Endothelial cell of hepatic sinusoid (primary cell): ENCODE data around the gene SIGLEC12.
"Not testable (repeated sequence)": the region's sequence is repeated elsewhere in the genome, so short reads cannot be mapped to it uniquely, and the experiment has no call there.

Experiments
- in situ Hi-C: cut with HindIII; loops from 2 replicates; pipeline ENCODE4 v1.10.0; 2017; ENCODE audit warnings: low sequenced_read_pairs

Gene SIGLEC12

DNA sequence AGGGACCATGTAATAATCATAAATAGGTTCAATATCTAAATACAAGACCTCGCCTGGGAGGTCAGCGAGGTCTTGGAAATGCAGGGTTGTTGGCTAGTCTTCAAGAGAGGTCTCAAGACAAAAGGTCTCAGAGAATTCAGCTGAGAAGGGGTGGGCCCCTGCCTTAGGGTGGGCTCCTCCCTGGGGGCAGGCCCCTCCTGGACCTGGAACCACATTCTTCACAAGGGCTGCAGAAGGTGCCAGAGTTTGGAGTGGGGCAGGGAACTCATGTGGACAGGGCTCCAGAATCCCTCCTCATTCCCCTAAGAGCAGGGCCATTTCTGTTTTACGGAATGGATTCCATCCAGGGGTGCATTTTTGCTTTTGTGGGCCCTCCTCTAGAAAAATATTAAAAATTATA, 13.1 kb downstream of the SIGLEC12 start:
- in situ Hi-C loops, result no loop called here

DNA sequence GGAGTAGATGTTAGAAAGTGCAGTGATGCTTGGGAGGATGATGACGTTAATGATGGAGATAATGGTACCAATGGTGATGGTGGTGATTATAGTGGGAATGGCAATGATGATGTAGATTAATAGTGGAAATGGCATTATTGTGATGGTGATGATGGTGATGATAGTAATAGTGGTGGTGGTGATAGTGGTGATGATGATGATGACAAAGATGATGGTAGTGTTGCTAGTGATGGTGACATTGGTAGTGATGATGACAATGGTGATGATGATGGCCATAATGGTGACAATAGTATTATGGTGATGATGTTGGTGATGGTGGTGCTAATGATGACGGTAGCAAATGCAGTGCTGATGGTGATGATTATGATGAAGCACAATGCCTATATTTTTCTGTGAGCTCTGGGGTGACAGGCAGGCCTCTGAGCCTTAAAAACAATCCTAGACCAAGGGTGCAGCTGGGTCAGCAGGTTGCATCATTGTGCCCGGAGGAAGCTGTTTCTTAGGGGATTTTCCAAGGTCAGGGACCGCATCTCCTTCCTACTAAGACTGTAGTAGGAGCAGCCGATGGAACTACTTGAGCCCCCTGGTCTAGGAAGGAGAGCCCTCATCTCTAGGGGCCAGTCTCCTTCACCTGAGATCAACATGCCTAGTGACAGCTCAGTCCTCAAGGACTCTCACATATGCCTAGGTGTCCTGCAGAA, 15.5 kb downstream of the SIGLEC12 start:
- in situ Hi-C loops, result no loop called here

DNA sequence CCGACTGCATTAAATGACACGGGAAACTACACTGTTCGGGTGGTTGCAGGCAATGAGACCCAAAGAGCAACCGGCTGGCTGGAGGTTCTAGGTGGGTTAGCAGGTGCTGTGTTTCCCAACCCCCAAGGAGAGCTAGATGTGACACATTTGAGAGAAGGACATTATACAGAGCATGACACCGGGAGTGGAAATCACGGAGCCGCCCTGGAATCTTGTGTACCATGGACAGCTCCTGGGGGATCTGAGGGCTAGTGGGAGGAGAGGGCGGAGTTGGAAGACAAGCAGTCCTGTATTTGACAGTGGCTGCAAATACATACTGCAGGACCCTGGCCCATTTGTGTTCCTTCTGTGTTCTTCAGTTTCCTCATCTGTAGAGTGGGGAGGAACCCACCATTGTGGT, 21.0 kb downstream of the SIGLEC12 start:
- in situ Hi-C loops, result no loop called here

DNA sequence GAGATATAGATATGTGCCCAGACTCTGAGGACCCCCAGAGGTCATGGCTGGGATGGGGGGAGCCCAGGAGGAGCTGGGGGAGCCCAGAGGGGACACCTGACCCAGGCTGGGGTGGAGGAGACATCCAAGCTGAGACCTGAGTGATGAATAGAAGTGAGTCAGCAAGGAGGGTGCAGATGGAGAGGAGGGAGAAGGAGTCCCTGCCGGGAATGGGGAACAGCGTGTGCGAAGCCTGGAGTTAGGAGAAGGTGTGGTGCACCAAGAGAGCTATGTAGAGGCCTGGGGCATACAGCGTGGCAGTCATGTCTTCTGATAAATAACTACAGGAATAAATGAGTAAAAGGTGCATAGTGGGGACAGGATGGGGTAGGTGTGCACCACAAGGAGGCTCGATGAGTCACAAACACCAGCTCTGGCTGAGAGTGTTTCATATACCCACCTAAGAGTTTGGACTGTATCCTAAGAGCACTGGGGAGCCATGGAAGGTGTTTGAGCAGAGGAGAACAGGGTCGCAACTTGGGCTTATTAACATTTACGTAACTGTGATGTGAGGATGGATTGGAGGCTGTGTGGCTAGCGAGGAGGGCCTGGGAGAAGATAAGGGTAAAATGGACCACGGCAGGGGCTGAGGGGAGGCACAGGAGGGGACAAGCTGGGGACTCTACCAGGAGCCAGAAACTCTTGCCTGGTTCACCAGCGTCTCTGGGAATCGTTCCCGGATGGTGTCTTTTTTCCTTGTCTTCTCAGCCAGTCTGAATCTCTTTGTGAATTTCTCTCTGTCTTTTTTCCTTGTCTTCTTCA, 21.9 kb downstream of the SIGLEC12 start:
- in situ Hi-C loops, result no loop called here

DNA sequence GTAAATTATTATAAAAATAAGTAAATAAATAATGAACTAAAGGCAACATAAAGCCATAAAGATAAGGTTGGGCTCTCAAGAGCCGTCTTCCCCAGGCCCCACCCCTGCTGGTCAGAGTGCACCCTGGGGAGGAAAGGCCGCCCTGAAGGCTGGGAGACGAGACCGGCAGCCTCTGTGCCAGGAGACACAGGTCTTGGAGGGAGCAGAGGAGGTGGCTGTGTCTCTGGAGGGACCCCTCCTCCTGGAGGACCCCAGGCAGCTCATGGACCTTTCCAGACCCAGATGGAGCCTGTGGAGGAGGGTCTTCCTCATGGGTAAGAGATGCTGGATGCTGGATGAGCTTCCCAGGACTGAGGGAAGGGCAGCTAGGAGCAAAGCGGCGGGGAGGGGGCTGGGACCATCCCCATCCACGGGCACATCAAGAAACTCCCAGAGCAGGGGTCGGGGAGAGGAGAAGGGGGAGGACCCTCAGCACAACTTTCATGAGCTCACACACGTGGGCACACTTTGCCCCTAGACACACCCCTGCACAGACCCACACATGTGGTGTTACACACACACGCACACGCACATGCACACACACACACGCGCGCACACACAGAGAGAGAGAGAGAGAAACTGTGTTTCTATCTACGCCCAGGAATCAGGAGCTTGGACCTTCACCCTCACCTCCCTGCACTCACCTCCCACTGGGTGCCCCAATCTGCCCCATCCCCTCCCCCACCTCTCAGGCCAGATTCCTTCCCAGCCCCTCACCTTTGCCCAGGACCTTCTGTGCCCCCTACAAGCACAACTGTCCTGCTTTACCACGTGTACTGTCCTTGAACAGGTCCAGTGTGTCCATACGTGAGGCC, 23.0 kb downstream of the SIGLEC12 start, which contains the start of gene CEACAM18:
TSS of gene CEACAM18 (plus strand) at position 159 of the 854 bp plus-strand sequence.
- in situ Hi-C loops, result no loop called here

DNA sequence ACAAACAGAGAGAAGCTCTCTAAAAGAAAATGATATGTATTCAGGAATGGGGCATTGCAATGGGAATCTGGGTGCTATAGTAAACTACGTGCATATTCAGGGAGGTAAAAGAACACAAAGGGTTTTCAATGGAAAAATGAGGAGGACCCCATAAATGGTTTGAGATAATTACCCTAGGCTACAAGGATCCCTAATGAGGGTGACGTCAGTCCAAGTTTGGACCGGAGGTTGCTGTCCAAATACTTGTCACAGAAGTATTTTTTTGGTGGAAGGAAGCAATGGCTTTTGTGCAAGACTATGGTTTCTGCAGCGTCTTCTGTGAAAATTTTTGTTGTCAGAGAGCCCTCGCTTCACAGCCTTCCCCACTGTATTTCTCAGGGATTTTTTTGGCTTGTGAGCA, 24.3 kb downstream of the SIGLEC12 start:
- in situ Hi-C loops, result no loop called here

DNA sequence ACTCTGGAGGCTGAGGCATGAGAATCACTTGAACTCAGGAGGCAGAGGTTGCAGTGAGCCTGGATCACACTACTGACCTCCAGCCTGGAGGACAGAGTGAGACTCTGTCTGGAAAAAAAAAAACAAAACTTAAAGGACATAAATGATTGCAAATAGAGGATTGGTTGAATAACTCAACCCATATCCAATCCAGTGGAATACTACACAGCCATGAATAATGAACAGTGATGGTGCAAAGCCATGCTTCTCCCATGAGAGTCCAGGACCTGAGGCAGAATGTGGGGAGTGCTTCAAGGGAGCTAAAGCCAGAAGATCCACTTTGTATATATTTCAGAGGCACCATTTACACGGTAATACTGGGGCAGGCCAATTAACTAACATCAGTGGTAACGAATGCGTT, 25.4 kb downstream of the SIGLEC12 start:
- in situ Hi-C loops, result no loop called here

DNA sequence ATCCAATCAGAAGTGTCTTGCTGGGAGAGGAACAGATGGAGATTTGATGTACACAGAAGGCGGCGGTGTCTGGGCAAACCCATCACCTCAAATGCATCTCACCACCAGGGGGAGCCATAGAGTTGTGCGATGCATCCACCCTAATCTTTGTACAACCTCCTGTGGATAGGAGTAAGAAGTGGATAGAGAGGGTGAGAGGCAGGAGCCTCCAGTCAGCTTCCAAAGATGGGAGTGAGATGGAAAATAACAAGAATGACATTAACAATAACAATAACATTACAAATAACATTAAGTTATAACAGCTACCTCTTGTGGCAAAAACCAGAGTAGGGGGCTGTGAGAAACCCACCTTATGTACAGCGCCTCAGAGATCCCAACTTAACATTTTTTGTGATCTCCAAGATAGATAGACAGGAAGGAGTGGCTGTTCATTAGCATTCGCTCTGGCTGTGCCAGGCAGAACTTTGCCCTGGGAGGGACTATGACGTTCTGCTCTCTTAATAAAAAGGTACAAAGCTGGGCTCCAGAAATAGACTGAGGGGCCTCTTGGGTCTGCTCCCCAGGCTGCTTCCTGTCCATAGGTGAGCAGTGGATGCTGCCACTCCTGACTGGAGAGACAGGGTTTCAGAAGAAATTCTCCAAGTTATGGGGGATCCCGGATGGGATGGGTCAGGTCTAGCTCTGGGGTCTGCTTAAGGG, 28.4 kb downstream of the SIGLEC12 start:
- in situ Hi-C loops, result loop anchor here (5.0 kb wide), 1 partner anchor 174 kb away; the partner anchor contains the start of gene SIGLEC14

DNA sequence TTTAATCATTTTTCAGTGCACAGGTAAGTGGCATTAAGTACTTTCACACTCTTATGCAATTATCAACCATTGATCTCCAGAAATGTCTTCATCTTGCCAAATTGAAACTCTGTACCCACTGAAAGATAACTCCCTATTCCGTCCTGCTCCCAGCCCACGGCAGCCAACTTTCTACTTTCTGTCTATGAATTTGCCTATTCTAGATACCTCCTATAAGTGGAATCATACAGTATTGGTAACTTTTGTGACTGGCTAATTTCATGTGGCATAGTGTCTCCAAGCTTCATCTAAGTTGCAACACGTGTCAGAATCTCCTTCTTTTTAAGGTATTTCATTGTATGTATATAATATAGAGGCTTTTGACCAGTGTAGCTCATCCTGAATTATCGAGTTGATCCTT, 29.0 kb downstream of the SIGLEC12 start:
- in situ Hi-C loops, result loop anchor here (5.0 kb wide), 1 partner anchor 175 kb away; the partner anchor contains the start of gene SIGLEC14

DNA sequence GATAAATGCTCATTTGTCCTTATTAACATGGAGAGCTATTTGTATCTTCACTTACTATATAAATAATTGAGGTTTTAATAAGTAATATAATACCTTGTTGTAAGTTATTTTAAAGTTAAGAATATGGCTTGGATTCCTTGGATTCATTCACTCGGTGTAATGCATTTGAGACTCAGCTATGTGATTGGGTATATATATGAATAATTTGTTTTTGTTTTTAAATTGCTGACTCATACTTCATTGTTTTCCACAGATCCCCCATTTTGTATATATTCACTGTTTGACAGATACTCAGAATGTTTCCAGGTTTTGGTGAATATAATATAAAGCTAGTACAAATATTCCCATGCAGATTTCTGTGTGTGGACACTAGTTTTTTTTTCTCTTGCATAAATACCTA, 30.1 kb downstream of the SIGLEC12 start:
- in situ Hi-C loops, result loop anchor here (5.0 kb wide), 1 partner anchor 176 kb away; the partner anchor contains the start of gene SIGLEC14

DNA sequence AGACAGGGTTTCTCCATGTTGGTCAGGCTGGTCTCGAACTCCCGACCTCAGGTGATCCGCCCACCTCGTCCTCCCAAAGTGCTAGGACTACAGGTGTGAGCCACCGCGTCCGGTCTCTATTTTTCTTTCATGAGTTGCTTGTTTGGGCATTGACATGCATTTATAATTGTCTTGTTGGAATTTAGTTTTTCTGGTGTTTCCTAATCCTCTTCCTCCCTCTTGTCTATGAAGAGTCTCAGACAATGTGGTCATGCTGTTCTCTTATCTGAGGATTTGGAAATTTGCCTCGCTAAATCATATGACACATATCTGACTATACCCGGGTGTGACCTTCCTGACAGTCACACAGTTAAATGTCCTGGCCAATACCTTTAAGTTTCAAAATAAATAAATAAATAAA, 30.6 kb downstream of the SIGLEC12 start:
- in situ Hi-C loops, result loop anchor here (5.0 kb wide), 1 partner anchor 176 kb away; the partner anchor contains the start of gene SIGLEC14

DNA sequence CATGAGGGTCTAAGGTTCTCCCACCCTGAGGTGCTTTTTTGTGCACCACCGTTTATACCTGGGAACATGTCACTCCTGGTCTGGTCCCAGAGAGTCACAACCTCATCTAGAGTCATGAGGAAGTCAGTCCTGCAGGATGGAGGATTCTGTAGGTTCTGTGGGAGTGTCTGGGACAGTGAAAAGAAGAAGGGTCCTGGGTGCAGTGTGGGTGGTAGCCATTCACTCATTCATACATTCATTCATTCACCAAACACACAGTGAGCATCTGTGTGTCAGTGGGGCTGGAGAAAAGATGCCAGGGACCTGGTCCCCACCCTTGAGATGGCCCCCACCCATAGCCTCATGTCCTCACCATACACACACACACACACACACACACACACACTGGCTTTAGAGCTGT, 32.0 kb downstream of the SIGLEC12 start:
- in situ Hi-C loops, result loop anchor here (5.0 kb wide), 1 partner anchor 178 kb away; the partner anchor contains the start of gene SIGLEC14

DNA sequence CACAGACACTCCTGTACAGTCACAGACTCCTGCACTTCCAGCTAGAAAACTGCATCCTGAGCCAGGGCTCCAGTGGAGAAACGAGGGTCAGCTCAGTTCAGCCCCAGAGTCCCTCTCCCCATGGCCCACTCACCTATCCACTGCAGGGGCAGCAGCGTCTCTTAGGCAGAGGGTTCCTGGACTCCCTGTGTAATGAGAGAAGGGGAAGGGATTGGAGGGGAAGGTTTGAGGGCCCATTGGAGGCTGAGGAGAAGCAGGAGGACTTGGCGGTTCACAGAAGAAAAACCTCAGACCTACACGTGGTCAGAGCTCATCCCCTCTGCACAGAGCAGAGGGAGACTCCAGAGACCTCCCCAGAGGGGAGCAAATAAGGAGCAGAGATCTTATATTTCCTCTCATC, 32.4 kb downstream of the SIGLEC12 start:
- in situ Hi-C loops, result no loop called here

DNA sequence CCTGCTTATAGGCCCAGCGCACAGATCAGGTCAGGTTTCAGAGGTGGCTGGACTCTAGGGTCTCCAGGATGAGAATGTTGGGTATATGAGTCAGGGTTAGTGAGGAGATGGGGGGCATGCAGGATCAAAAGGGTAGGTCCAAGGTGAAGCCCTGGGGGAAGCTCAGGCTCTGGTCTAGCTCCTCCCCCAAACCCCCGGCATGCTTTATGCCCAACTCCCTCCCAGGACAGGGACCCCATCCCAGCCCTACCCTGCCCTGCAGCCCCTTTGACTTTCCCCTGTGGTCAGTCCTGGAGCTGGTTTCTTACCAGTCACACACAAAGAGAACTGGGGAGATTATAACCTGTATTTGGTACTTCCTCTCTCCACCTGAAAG, 33.1 kb downstream of the SIGLEC12 start:
- in situ Hi-C loops, result no loop called here

DNA sequence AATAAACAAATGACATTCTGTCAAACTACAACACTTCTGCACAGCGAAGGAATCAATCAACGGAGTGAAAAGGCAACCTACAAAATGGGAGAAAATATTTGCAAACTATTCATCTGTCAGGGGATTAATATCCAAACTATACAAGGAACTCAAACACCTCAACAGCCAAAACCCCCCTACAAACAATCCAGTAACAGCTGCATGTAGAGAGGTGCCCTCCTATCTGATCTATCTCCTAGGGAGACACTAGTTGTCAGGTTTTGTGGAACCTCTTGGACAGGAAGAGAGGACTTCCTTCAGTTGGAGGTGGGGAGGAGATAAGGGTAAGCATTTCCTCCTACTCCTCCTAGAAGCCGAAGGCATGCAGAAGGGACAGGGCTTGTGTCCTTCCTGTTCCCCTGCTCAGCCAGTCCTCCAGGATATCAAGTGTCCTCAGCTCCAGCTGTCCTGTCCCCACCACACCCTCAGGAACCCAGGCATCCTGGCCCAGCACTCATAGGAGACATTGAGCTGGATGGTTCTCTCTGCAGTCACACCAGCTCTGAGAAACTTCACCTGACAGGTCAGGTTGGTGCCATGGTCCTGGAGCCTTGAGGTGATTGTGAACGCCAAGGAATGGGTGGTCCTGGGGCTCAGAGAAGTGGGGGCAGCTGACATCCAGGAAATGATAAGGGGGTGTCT, 33.6 kb downstream of the SIGLEC12 start:
- in situ Hi-C loops, result no loop called here

DNA sequence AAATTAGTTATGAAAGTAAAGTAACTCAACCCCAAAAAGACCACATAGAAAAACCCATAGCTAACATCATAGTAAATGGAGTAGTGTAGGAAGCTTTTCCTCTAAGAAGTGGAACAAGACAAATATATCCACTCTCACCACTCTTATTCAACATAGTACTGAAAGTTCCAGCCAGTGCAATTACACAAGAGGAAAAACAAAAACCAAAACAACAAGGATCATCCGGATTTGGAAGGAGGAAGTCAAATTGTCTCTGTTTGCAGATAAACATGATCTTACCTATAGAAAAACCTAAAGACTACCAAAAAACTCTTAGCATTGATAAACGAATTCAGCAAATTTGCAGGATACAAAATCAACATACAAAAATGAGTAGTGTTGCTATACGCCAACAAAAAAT, 34.9 kb downstream of the SIGLEC12 start:
- in situ Hi-C loops, result no loop called here

DNA sequence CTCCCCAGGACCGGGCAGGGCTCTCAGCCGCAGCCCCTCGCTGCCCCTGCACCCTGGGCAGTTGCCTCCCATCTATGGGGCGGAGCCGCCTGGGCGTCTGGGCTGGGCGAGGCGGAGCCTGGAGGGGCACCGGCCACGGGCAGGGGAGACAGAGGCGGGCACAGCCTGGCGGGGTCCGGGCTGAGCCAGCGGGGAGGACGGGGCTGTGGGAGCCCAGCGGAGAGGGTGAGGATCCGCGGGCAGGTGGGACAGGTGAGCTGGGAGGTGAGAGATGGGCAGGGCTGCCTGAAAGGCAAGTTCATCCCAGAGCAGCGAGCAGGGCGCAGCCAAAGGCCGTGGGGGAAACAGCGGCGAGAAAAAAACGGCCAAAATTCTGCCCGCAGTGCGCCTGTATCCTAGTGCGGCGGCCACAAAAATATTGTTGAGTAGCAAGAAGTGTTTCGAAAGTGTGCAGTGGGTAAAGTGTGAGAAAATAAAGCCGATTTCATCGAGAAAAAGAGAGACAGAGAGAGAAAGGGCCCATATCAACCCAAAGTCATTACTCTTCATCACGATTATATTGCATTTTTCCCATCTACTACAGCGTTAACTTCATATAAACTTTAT, 37.5 kb downstream of the SIGLEC12 start:
- in situ Hi-C loops, result not testable (repeated sequence)

DNA sequence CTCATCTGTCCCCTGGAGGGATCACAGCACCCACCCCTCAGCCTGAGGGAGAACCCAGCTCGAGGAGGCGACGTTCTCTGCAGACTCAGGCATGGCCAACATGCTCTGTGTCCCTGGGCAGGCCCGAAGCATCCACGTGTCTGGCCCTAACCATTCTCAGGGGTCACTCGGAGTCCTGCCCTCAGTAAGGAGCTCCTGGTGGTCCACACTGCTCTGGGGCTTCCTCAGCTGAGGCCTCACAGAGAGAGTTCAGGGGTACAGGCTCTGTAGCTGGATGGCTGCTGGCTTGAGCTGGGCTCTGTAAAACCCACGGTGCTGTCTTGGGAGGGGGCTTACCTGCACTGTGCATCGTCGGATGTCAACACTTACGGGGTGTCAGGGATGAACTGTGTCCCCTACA, 38.9 kb downstream of the SIGLEC12 start:
- in situ Hi-C loops, result no loop called here

DNA sequence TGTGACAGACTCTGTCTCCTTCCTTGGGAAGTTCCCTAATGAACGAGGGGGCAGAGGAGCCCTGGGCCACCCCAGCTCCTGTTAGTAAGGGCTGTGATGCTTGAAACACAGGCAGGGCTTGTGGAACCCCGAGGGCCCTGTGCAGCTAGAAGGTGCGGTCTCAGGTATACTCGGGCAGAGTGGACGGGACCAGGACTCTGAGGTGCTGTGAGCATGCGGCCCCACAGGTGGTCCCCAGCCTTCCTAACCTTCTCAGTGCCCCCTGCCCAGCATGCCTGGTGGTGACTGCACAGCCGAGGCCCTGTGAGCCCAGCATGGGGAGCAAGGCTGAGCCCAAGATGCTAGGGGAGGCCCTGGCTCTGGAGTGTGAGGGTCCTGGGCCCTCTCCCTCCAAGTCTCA, 39.3 kb downstream of the SIGLEC12 start:
- in situ Hi-C loops, result no loop called here
